Endothelial cell of umbilical vein (primary cell): Measurements from ENCODE around the gene POLR2H. TPM values are rescaled to one million over a fixed set of nuclear protein-coding genes. Genes with fewer than 3 reads are reported as not detected.

Experiments
- BruUV-seq: library from RNA; stranded (reverse); fragments of 400-500 nt; replicated peaks from 2 replicates; lab custom pipeline; 2021; lab: Mats Ljungman, UMichigan
- CTCF ChIA-PET: fragments of 300-600, 350-600 bp; sonication (Branson Sonifier 250); formaldehyde crosslinking; loops from one replicate; lab custom pipeline; 2021; ENCODE audit warnings: antibody characterized with exemption, inconsistent platforms; lab: Charles Lee
- POLR2A ChIA-PET: fragments of 300-600, 350-600 bp; sonication (Branson Sonifier 250); formaldehyde crosslinking; loops from one replicate; lab custom pipeline; 2021; ENCODE audit warnings: antibody characterized with exemption, inconsistent platforms; lab: Charles Lee
- DNase-seq: peaks from one replicate; pipeline ENCODE4 v3.0.0-alpha.2; 2011; ENCODE audit warnings: low read depth, low spot score
- FAIRE-seq: peaks from 2 replicates; lab custom pipeline; 2011; peaks lifted over from hg19 to GRCh38; lab: Jason Lieb, UNC
- H2AFZ ChIP-seq: 2 replicates; pipeline ENCODE4 v1.6.0; 2012; ENCODE audit warnings: low read depth, low read length, control low read depth, inconsistent platforms
- H3K27ac ChIP-seq: 2 replicates; pipeline ENCODE4 v1.5.1; 2011; ENCODE audit warnings: low read depth, mild to moderate bottlenecking, control low read depth, low read length, moderate library complexity; ENCODE audit not compliant: insufficient read depth
- H3K27me3 ChIP-seq, 2 experiments: 2 replicates each; pipeline versions ENCODE4 v1.6.0 to v1.6.1; 2011; ENCODE audit warnings: low read length in 2 of 2, mixed read lengths in 1 of 2; ENCODE audit not compliant: control insufficient read depth in 2 of 2, insufficient read depth in 2 of 2
- H3K36me3 ChIP-seq, 2 experiments: 2 replicates in 1 of 2; 3 replicates in 1 of 2; pipeline ENCODE4 v1.5.1; 2011; ENCODE audit warnings: low read length in 2 of 2, mild to moderate bottlenecking in 1 of 2, moderate library complexity in 1 of 2; ENCODE audit not compliant: control insufficient read depth in 2 of 2, insufficient read depth in 2 of 2; ENCODE audit errors: extremely low read depth in 1 of 2
- H3K4me1 ChIP-seq: 3 replicates; pipeline ENCODE4 v1.5.1; 2011; ENCODE audit warnings: mild to moderate bottlenecking, low read length; ENCODE audit not compliant: control insufficient read depth, insufficient read depth; ENCODE audit errors: extremely low read depth
- H3K4me2 ChIP-seq: 2 replicates; pipeline ENCODE4 v1.6.1; 2011; ENCODE audit warnings: low read length, control low read depth, mixed read lengths; ENCODE audit not compliant: insufficient read depth
- H3K4me3 ChIP-seq, 3 experiments: fragments of 200-600 bp in 1 of 3; sonication (generic), shearing (Covaris generic) in 1 of 3; replicated peaks in 1 of 3; 2 replicates each; pipeline ENCODE4 v1.5.1; 2011 to 2016; ENCODE audit warnings: control low read depth in 3 of 3, low read length in 3 of 3, mild to moderate bottlenecking in 2 of 3, inconsistent platforms in 1 of 3, low read depth in 1 of 3, moderate library complexity in 1 of 3; ENCODE audit not compliant: insufficient read depth in 1 of 3
- H3K79me2 ChIP-seq: 2 replicates; pipeline ENCODE4 v1.6.0; 2012; ENCODE audit warnings: low read length, inconsistent platforms; ENCODE audit not compliant: control insufficient read depth, insufficient read depth
- H3K9ac ChIP-seq: replicated peaks from 2 replicates; pipeline ENCODE3; 2011; ENCODE audit warnings: low read length, control low read depth; ENCODE audit not compliant: insufficient read depth; ENCODE audit errors: extremely low read depth
- H3K9me1 ChIP-seq: replicated peaks from 3 replicates; pipeline ENCODE4 v1.6.0; 2011; ENCODE audit warnings: mild to moderate bottlenecking, low read length; ENCODE audit not compliant: control insufficient read depth, insufficient read depth; ENCODE audit errors: extremely low read depth
- H3K9me3 ChIP-seq: replicated peaks from 2 replicates; pipeline ENCODE4 v1.5.1; 2012; ENCODE audit warnings: low read length, inconsistent platforms; ENCODE audit not compliant: control insufficient read depth, insufficient read depth
- H4K20me1 ChIP-seq: replicated peaks from 2 replicates; pipeline ENCODE3; 2011; ENCODE audit warnings: mild to moderate bottlenecking, low read length; ENCODE audit not compliant: control insufficient read depth, insufficient read depth; ENCODE audit errors: extremely low read depth
- CTCF ChIP-seq, 2 donors: IDR thresholded peaks; 1 replicate in 1 of 2; 2 replicates in 1 of 2; pipeline ENCODE4 v1.5.1; 2011; ENCODE audit warnings: low read length in 2 of 2, mild to moderate bottlenecking in 2 of 2, moderate library complexity in 2 of 2, control low read depth in 1 of 2, inconsistent platforms in 1 of 2, low read depth in 1 of 2; ENCODE audit not compliant: insufficient read depth in 1 of 2; ENCODE audit errors: extremely low read depth in 1 of 2
- GATA2 ChIP-seq: IDR thresholded peaks from 2 replicates; pipeline ENCODE4 v1.7.0; 2011; ENCODE audit warnings: low read depth, mild to moderate bottlenecking, moderate library complexity, mixed read lengths, low read length; ENCODE audit not compliant: insufficient read length, insufficient read depth
- JUN ChIP-seq: IDR thresholded peaks from 2 replicates; pipeline ENCODE4 v1.6.1; 2011; ENCODE audit warnings: borderline replicate concordance, low read depth; ENCODE audit not compliant: insufficient read length, insufficient read depth
- MYC ChIP-seq: IDR thresholded peaks from one replicate; pipeline ENCODE4 v1.6.1; 2011; ENCODE audit warnings: mild to moderate bottlenecking, low read depth, low read length
- POLR2A ChIP-seq: IDR thresholded peaks from 2 replicates; pipeline ENCODE4 v1.6.1; 2012; ENCODE audit warnings: low read depth, mild to moderate bottlenecking, control low read depth, low read length
- POLR2AphosphoS5 ChIP-seq: IDR thresholded peaks from 2 replicates; pipeline ENCODE4 v1.6.1; 2012; ENCODE audit warnings: low read depth, mild to moderate bottlenecking, control low read depth, low read length, moderate library complexity; ENCODE audit not compliant: insufficient read depth
- dilution Hi-C: fragments of 300-500 bp; cut with MboI; formaldehyde crosslinking; loops from one replicate; pipeline ENCODE4 v1.15.0; 2019; ENCODE audit warnings: low sequenced_read_pairs; ENCODE audit not compliant: extremely low pct_ligation_motif_present
- intact Hi-C: fragments of 100-400 bp; cut with micrococcal nuclease; formaldehyde crosslinking; loops from one replicate; pipeline ENCODE4 v1.10.0; 2022
- polyA plus RNA-seq, 4 experiments: library from polyadenylated mRNA; depleted of rRNA in 3 of 4; stranded (reverse) in 3 of 4; unstranded in 1 of 4; fragments of >200 nt; gene quantifications; 2 replicates each; pipeline versions ENCODE4 v1.2.1 to v1.2.3, GENCODE V29; 2011 to 2012; ENCODE audit warnings: missing spikeins in 1 of 4
- total RNA-seq: library from RNA; stranded (reverse); gene quantifications from 2 replicates; pipeline ENCODE4 v1.2.3, GENCODE V29; 2021
- TF ChIP-seq, protein P1 (sequence below): IDR thresholded peaks from 2 replicates; pipeline ENCODE4 v1.6.1; 2011; ENCODE audit not compliant: insufficient read depth, insufficient read length

The POLR2H gene
- total and polyA plus RNA-seq, 2 donors (not counting 3 experiments of a cell fraction or from before 2014, with no cell fraction given), result 89.0 to 276 TPM

DNA sequence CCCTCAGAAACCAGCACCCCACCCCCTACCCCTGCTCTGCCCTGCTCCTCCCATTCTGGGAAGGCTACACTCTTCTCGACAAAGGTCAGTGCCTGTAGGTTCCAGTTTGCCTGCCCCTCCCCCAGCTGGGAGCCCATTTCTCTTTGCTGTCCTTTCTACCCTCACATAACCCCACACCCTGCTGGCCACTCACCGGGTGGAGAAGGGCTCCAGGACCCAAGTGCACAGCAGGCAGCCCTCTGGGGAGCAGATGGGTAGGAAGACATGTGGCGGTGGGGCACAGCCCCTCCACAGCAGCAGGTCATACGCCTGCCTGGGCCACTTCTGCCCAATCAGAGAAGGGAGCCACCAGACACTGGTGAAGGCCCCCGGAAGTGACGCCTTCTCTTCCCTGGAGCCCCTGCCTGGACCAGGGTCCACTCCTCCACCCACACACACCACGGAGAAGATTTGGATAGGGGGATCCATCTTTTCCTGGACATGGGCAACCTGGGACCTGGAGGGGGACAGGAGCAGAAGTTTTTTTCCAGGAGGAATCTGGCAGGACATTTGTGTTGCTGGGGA lies 16.5 kb downstream of the POLR2H start, which contains the start of gene THPO:
Gene THPO, minus strand, starts transcription at position 326 of the 564 bp plus-strand sequence. CDS start 1,948 bp downstream, outside the sequence.
- ChIA-PET CTCF (interaction anchor here (0.9 to 1.6 kb wide), 3 partner anchors 13 to 89 kb away, joined by 3 read pairs; no protein-coding TSS in a partner anchor), POLR2A (no interaction called here)
- no peaks in the 10 kb centered on the region for H3K9me3 ChIP-seq
- no peak within 1 kb of the TSS for H3K4me2 ChIP-seq
- H2AFZ ChIP-seq, result no peak within 1 kb of the TSS
- FAIRE-seq (no peak), DNase-seq (no peak)
- H4K20me1 ChIP-seq, result no peaks in the 10 kb centered on the region
- H3K9ac ChIP-seq, result no peak within 1 kb of the TSS
- peaks cover 10% of the 10 kb centered on the region for H3K4me1 ChIP-seq
- H3K27ac ChIP-seq, result no peak within 1 kb of the TSS
- H3K36me3 ChIP-seq, result no peaks in the 10 kb centered on the region
- no TSS peak for BruUV-seq
- no peaks in the 10 kb centered on the region for H3K79me2 ChIP-seq
- no peaks in the 10 kb centered on the region for H3K9me1 ChIP-seq
- dilution Hi-C loops (no loop called here), intact Hi-C loops (loop anchor here (10.0 kb wide), 1 partner anchor 397 kb away; no protein-coding TSS in a partner anchor)
- no peak for TF ChIP-seq JUN
- TF ChIP-seq MYC, result no peak
- TF ChIP-seq GATA2, result no peak
- TF ChIP-seq POLR2AphosphoS5, result no peak
- no peak for TF ChIP-seq CTCF (IDR thresholded peaks at IDR 0.05; ENCODE audit: extremely low read depth in 1 of 2, insufficient read depth in 1 of 2, low read depth in 1 of 2, low read length in 2 of 2)
- no peak for TF ChIP-seq POLR2A
- TF ChIP-seq, protein P1, sequence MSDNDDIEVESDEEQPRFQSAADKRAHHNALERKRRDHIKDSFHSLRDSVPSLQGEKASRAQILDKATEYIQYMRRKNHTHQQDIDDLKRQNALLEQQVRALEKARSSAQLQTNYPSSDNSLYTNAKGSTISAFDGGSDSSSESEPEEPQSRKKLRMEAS, result no peak
- H3K4me3 ChIP-seq, result no peak within 1 kb of the TSS
- peaks cover 44 to 53% of the 10 kb centered on the region in 2 experiments for H3K27me3 ChIP-seq
